A673 (cell line): Measurements from ENCODE around the gene ANKRD44.

ENCODE experiments used
- EZH2 ChIP-seq: fragments of 200-600 bp; sonication (generic); IDR thresholded peaks from 2 replicates; pipeline ENCODE4 v1.6.1; 2017; ENCODE audit warnings: borderline replicate concordance, low read depth, mild to moderate bottlenecking, mixed read lengths, antibody characterized with exemption, low read length; ENCODE audit not compliant: poor library complexity, severe bottlenecking
- TF ChIP-seq, protein P1 (sequence below): fragments of 300-800, 200-600 bp; sonication (generic); conservative IDR thresholded peaks from 2 replicates; pipeline ENCODE4 v1.5.1; 2017; ENCODE audit warnings: low read depth, mild to moderate bottlenecking, antibody characterized with exemption, low read length, moderate library complexity, mixed read lengths

DNA sequence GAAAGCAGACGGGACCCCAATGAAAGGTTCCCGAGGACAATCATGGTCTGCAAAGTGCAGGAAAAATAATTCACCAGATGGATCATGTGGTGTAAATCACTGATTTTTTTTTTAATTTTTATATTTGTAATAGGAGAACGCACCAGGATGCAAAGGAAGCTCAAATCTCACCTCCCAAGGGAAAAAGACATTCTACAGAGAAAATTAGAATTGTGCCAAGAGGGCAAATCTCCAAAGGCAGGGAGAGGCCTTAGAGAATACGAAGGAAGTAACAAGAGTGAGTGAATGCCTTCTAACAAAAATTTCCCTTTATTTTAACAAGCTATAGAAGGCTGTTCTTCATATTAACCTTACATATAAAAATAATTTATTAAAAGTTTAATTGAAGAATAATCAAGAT, 90.9 kb downstream of the ANKRD44 start:
- TF ChIP-seq EZH2 = no peak
- TF ChIP-seq, protein P1, sequence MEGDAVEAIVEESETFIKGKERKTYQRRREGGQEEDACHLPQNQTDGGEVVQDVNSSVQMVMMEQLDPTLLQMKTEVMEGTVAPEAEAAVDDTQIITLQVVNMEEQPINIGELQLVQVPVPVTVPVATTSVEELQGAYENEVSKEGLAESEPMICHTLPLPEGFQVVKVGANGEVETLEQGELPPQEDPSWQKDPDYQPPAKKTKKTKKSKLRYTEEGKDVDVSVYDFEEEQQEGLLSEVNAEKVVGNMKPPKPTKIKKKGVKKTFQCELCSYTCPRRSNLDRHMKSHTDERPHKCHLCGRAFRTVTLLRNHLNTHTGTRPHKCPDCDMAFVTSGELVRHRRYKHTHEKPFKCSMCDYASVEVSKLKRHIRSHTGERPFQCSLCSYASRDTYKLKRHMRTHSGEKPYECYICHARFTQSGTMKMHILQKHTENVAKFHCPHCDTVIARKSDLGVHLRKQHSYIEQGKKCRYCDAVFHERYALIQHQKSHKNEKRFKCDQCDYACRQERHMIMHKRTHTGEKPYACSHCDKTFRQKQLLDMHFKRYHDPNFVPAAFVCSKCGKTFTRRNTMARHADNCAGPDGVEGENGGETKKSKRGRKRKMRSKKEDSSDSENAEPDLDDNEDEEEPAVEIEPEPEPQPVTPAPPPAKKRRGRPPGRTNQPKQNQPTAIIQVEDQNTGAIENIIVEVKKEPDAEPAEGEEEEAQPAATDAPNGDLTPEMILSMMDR = no peak
